ENCODE data around the gene SH2D3C.

- TF ChIP-seq CTCF (IDR thresholded peaks at IDR 0.05; ENCODE audit: low read depth, low read length, poor library complexity, severe bottlenecking) (no peak), EZH2phosphoT487 (IDR thresholded peaks at IDR 0.05; ENCODE audit: borderline replicate concordance, low read length) (no peak)
Measured at GRCh38 chr9:127808347-127809001, 30.0 kb upstream of the SH2D3C start.

Data from DOHH2 (cell line).